Measurements from ENCODE around the gene SREK1IP1. TPM values are rescaled to one million over a fixed set of nuclear protein-coding genes. Genes with fewer than 3 reads are reported as not detected.

SREK1IP1 gene
- total and polyA plus RNA-seq, 2 of the 13 experiments (the other 11 are each of a cell fraction or from before 2014, with no cell fraction given), result 3.1 to 16.5 TPM

DNA sequence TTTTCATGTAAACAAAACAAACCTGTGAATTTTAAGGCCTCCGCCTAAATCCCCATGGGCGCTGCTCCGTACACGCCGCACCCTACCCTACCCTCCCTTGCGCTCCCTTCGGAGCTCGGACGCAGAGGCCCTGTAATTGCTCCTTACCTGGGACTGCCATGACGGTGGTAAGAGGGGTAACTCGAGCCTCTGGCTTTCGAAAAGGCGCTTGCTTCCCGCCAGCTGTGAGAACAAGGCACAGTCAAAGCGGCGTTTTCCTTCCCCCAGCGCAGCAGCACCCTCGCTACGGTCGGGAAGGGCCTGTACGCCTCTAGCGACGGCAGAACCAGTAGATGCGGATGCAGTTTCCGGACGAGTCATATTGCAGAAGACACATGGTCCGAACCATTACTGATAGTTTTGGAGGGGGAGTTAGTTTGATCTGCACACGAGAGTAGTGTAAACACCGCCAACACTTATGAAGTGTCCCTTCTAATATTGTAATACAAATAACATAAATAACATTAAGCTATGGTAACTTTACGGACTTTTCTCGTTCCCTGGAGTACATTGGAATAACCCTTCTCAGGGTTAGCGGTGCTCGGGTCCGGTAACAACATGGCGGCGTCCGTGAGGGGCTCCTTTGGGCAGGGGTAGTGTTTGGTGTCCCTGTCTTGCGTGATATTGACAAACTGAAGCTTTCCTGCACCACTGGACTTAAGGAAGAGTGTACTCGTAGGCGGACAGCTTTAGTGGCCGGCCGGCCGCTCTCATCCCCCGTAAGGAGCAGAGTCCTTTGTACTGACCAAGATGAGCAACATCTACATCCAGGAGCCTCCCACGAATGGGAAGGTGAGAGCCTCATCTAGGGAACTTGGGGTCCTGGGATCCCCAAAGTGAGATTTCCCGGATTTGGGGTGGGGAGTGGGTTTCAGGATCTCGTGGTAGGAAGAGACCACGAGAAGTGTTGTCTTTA is at the start of gene SREK1IP1, which contains the start of gene CWC27 (continued):
- TF ChIP-seq ATF7-NPFF (CRISPR knock-in tag; IDR thresholded peaks at IDR 0.05; ENCODE audit: low read depth) (no peak), KDM5B (CRISPR knock-in tag; IDR thresholded peaks at IDR 0.05; ENCODE audit: borderline replicate concordance) (peak; percentile 44; the same call in 1 of the 2 replicates), ZBTB34 (CRISPR knock-in tag; IDR thresholded peaks at IDR 0.05) (no peak), ZBTB38 (CRISPR knock-in tag; IDR thresholded peaks at IDR 0.05) (peak; percentile 27; the same call in 1 of the 2 replicates), SIX1 (CRISPR knock-in tag; IDR thresholded peaks at IDR 0.05; ENCODE audit: borderline replicate concordance) (peak; percentile 22; the same call in 1 of the 2 replicates), ZBTB3 (CRISPR knock-in tag; IDR thresholded peaks at IDR 0.05; ENCODE audit: borderline replicate concordance, low read depth) (0 out of 2 replicates have a peak, but pooled peaks have one; percentile 53), GATAD2A (CRISPR knock-in tag; IDR thresholded peaks at IDR 0.05) (peak; percentile 86), RAD51 (IDR thresholded peaks at IDR 0.05; ENCODE audit: borderline replicate concordance) (no peak), ZSCAN22 (CRISPR knock-in tag; IDR thresholded peaks at IDR 0.05) (0 out of 2 replicates have a peak, but pooled peaks have one; percentile 36), ZNF619 (CRISPR knock-in tag; IDR thresholded peaks at IDR 0.05) (no peak), ZNF605 (CRISPR knock-in tag; IDR thresholded peaks at IDR 0.05) (peak; percentile 62; the same call in 1 of the 2 replicates), HHEX (CRISPR knock-in tag; IDR thresholded peaks at IDR 0.05) (peak; percentile 57; the same call in 1 of the 2 replicates), PAX8 (CRISPR knock-in tag; IDR thresholded peaks at IDR 0.05; ENCODE audit: borderline replicate concordance) (peak; percentile 62; the same call in 1 of the 2 replicates), NR3C1 (CRISPR knock-in tag; IDR thresholded peaks at IDR 0.05) (no peak), NFE2L1 (CRISPR knock-in tag; IDR thresholded peaks at IDR 0.05; ENCODE audit: borderline replicate concordance) (no peak), SAP130 (CRISPR knock-in tag; IDR thresholded peaks at IDR 0.05; ENCODE audit: low read depth) (peak; percentile 92), ZZZ3 (CRISPR knock-in tag; IDR thresholded peaks at IDR 0.05; ENCODE audit: borderline replicate concordance) (peak; percentile 92; the same call in 1 of the 2 replicates)
- TF ChIP-seq, protein P1, sequence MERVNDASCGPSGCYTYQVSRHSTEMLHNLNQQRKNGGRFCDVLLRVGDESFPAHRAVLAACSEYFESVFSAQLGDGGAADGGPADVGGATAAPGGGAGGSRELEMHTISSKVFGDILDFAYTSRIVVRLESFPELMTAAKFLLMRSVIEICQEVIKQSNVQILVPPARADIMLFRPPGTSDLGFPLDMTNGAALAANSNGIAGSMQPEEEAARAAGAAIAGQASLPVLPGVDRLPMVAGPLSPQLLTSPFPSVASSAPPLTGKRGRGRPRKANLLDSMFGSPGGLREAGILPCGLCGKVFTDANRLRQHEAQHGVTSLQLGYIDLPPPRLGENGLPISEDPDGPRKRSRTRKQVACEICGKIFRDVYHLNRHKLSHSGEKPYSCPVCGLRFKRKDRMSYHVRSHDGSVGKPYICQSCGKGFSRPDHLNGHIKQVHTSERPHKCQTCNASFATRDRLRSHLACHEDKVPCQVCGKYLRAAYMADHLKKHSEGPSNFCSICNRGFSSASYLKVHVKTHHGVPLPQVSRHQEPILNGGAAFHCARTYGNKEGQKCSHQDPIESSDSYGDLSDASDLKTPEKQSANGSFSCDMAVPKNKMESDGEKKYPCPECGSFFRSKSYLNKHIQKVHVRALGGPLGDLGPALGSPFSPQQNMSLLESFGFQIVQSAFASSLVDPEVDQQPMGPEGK (CRISPR knock-in tag; IDR thresholded peaks at IDR 0.05), result peak; percentile 69
- TF ChIP-seq, protein P2, sequence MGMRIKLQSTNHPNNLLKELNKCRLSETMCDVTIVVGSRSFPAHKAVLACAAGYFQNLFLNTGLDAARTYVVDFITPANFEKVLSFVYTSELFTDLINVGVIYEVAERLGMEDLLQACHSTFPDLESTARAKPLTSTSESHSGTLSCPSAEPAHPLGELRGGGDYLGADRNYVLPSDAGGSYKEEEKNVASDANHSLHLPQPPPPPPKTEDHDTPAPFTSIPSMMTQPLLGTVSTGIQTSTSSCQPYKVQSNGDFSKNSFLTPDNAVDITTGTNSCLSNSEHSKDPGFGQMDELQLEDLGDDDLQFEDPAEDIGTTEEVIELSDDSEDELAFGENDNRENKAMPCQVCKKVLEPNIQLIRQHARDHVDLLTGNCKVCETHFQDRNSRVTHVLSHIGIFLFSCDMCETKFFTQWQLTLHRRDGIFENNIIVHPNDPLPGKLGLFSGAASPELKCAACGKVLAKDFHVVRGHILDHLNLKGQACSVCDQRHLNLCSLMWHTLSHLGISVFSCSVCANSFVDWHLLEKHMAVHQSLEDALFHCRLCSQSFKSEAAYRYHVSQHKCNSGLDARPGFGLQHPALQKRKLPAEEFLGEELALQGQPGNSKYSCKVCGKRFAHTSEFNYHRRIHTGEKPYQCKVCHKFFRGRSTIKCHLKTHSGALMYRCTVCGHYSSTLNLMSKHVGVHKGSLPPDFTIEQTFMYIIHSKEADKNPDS (CRISPR knock-in tag; IDR thresholded peaks at IDR 0.05), result no peak
- TF ChIP-seq, protein P3, sequence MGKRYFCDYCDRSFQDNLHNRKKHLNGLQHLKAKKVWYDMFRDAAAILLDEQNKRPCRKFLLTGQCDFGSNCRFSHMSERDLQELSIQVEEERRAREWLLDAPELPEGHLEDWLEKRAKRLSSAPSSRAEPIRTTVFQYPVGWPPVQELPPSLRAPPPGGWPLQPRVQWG (CRISPR knock-in tag; IDR thresholded peaks at IDR 0.05; ENCODE audit: borderline replicate concordance, low read depth), result no peak
- TF ChIP-seq, protein P4, sequence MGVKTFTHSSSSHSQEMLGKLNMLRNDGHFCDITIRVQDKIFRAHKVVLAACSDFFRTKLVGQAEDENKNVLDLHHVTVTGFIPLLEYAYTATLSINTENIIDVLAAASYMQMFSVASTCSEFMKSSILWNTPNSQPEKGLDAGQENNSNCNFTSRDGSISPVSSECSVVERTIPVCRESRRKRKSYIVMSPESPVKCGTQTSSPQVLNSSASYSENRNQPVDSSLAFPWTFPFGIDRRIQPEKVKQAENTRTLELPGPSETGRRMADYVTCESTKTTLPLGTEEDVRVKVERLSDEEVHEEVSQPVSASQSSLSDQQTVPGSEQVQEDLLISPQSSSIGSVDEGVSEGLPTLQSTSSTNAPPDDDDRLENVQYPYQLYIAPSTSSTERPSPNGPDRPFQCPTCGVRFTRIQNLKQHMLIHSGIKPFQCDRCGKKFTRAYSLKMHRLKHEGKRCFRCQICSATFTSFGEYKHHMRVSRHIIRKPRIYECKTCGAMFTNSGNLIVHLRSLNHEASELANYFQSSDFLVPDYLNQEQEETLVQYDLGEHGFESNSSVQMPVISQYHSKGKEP (CRISPR knock-in tag; IDR thresholded peaks at IDR 0.05), result 0 out of 2 replicates have a peak, but pooled peaks have one; percentile 72
